ENCODE measurements around the gene IQSEC1.

- TF ChIP-seq POLR2AphosphoS5 (IDR thresholded peaks at IDR 0.05): no peak
- TF ChIP-seq, protein P1, sequence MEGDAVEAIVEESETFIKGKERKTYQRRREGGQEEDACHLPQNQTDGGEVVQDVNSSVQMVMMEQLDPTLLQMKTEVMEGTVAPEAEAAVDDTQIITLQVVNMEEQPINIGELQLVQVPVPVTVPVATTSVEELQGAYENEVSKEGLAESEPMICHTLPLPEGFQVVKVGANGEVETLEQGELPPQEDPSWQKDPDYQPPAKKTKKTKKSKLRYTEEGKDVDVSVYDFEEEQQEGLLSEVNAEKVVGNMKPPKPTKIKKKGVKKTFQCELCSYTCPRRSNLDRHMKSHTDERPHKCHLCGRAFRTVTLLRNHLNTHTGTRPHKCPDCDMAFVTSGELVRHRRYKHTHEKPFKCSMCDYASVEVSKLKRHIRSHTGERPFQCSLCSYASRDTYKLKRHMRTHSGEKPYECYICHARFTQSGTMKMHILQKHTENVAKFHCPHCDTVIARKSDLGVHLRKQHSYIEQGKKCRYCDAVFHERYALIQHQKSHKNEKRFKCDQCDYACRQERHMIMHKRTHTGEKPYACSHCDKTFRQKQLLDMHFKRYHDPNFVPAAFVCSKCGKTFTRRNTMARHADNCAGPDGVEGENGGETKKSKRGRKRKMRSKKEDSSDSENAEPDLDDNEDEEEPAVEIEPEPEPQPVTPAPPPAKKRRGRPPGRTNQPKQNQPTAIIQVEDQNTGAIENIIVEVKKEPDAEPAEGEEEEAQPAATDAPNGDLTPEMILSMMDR (IDR thresholded peaks at IDR 0.05): no peak
- TF ChIP-seq EP300 (IDR thresholded peaks at IDR 0.05; ENCODE audit: low read depth): no peak
- no peak for TF ChIP-seq POLR2A (IDR thresholded peaks at IDR 0.05)
Measured at GRCh38 chr3:12896063-12896985, 176.9 kb downstream of the IQSEC1 start.

Measured in transverse colon (tissue), 4 donors.